Kidney epithelial cell (primary cell): ENCODE data around the gene ZKSCAN5. TPM values are rescaled to one million over a fixed set of nuclear protein-coding genes. Genes with fewer than 3 reads are reported as not detected.

ENCODE experiments used
- DNase-seq: peaks from one replicate; pipeline ENCODE4 v3.0.0-alpha.2; 2010; ENCODE audit warnings: low read depth
- H3K27me3 ChIP-seq: 2 replicates; pipeline ENCODE4 v1.6.0; 2011; ENCODE audit warnings: low read length; ENCODE audit not compliant: control insufficient read depth, insufficient read depth
- H3K36me3 ChIP-seq: 2 replicates; pipeline ENCODE4 v1.5.1; 2011; ENCODE audit warnings: low read length; ENCODE audit not compliant: control insufficient read depth, insufficient read depth
- H3K4me3 ChIP-seq: 2 replicates; pipeline ENCODE4 v1.5.1; 2011; ENCODE audit warnings: low read depth, mild to moderate bottlenecking, control low read depth, low read length
- total RNA-seq: library from RNA; depleted of rRNA; stranded (reverse); fragments of >200 nt; gene quantifications from 2 replicates; pipeline ENCODE4 v1.2.3, GENCODE V29; 2015
- TF ChIP-seq, protein P1 (sequence below): IDR thresholded peaks from 2 replicates; pipeline ENCODE4 v1.5.1; 2011; ENCODE audit warnings: mild to moderate bottlenecking, moderate library complexity, low read length, control low read depth, inconsistent platforms; ENCODE audit not compliant: insufficient read depth, poor library complexity, severe bottlenecking

ZKSCAN5 gene
- total RNA-seq, 1 donor from 2014 or later = 11.5 TPM

DNA sequence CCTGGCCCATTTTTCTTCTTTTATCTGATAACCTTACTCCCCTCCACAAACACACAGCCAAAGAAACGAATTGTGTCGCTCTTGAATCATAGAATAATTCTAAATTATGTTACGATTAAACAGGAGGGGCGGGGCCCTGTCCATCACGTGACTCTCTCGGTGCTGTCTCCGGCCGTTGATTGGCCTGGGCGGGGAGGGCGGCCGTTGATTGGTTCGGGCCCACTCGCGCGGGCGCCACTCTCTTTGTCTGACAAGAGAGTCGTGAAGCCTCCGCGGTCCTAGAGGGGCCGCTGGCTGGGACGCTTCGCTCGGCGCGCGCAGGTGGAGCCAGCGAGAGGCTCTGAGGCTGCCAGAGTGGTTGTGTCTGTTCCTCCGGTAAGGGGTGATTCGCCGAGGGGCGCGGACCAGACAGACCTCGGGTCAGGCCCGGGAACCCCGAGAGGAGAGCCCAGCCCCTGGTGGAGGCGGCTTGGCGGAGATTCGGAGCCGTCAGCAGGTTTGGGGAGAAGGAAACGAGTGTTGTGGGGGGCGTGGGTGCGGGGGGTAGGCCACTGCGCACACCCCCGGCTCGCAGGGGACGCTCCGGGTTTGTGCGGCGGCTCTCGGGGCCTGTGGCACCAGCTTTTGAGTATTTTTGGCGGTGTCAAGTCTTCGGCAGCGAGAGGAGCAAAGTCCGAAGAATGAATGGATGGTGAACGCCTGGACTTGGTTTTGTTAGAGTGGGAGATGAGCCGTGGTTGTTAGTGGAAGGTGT is 31.7 kb upstream of the ZKSCAN5 start, which contains the start of gene ZNF789:
Gene ZNF789 (plus strand): TSS at position 330 of the 754 bp plus-strand sequence. CDS start 3,567 bp downstream, outside the sequence.
- DNase-seq = peak; percentile 72
- Histone ChIP-seq H3K4me3 (peak within 1 kb of the TSS; percentile 83), H3K36me3 (no peaks in the 10 kb centered on the region), H3K27me3 (no peaks in the 10 kb centered on the region)
- TF ChIP-seq, protein P1, sequence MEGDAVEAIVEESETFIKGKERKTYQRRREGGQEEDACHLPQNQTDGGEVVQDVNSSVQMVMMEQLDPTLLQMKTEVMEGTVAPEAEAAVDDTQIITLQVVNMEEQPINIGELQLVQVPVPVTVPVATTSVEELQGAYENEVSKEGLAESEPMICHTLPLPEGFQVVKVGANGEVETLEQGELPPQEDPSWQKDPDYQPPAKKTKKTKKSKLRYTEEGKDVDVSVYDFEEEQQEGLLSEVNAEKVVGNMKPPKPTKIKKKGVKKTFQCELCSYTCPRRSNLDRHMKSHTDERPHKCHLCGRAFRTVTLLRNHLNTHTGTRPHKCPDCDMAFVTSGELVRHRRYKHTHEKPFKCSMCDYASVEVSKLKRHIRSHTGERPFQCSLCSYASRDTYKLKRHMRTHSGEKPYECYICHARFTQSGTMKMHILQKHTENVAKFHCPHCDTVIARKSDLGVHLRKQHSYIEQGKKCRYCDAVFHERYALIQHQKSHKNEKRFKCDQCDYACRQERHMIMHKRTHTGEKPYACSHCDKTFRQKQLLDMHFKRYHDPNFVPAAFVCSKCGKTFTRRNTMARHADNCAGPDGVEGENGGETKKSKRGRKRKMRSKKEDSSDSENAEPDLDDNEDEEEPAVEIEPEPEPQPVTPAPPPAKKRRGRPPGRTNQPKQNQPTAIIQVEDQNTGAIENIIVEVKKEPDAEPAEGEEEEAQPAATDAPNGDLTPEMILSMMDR = no peak

DNA sequence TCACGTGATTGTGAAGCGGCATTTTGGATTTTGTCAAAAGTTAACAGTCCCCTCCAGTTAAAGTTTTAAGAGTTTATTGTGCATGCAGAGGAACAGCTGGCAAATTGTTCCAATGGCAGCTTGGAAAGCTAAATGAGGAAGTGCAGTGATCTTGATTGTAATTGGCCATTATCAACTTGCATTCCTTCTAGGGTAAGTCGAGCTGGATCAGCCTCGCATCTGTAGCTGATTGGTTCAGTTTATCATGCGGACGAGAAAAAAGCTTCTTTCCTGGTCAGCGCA is 31.2 kb upstream of the ZKSCAN5 start:
- DNase-seq = peak; percentile 70
- TF ChIP-seq, protein P1 = no peak
- Histone ChIP-seq H3K36me3 (no peaks in the 10 kb centered on the region), H3K4me3 (peak overlapping the region; percentile 83), H3K27me3 (no peaks in the 10 kb centered on the region)

- TF ChIP-seq, protein P1 = no peak
- DNase-seq = no peak
- Histone ChIP-seq H3K27me3 (no peaks in the 10 kb centered on the region), H3K4me3 (no peak overlapping the region), H3K36me3 (no peaks in the 10 kb centered on the region)
Observed at GRCh38 chr7:99476107-99476506, 28.4 kb upstream of the ZKSCAN5 start.

GRCh38 chr7:99478464-99479440 is 25.7 kb upstream of the ZKSCAN5 start:
- TF ChIP-seq, protein P1 = no peak
- H3K36me3 ChIP-seq = no peaks in the 10 kb centered on the region
- no peaks in the 10 kb centered on the region for H3K27me3 ChIP-seq
- no peak for DNase-seq
- no peak overlapping the region for H3K4me3 ChIP-seq

DNA sequence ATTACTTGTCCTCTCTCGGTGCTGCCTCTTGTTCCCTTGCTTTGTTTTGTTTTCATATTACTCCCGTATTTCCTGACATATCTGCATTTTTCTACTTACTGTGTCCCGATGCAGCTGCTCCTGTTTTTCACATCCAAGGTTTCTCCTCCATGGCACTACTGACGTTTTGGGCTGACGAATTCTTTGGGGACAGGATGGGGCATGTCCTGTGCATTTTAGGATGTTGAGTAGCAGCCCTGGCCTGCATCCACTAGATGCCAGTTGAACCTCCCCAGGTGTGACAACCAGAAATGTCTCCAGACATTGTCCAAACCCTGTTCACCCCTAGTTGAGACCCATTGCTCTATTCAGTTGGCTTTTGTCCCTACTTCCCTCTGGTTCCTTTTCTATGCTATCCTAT is 19.4 kb upstream of the ZKSCAN5 start:
- no peak for DNase-seq
- Histone ChIP-seq H3K4me3 (no peak overlapping the region), H3K27me3 (no peaks in the 10 kb centered on the region), H3K36me3 (no peaks in the 10 kb centered on the region)
- TF ChIP-seq, protein P1 = no peak
